Activated naive CD4-positive, alpha-beta T cell treated with Interleukin-2 at 50 U/mL for 16 hours (primary cell): Measurements from ENCODE around the gene CTCF.
"Not testable (repeated sequence)": the region's sequence is repeated elsewhere in the genome, so short reads cannot be mapped to it uniquely, and the experiment has no call there.

Experiments used
- DNase-seq: peaks from one replicate; pipeline ENCODE4 v3.0.0-alpha.2; 2020

Gene CTCF, protein sequence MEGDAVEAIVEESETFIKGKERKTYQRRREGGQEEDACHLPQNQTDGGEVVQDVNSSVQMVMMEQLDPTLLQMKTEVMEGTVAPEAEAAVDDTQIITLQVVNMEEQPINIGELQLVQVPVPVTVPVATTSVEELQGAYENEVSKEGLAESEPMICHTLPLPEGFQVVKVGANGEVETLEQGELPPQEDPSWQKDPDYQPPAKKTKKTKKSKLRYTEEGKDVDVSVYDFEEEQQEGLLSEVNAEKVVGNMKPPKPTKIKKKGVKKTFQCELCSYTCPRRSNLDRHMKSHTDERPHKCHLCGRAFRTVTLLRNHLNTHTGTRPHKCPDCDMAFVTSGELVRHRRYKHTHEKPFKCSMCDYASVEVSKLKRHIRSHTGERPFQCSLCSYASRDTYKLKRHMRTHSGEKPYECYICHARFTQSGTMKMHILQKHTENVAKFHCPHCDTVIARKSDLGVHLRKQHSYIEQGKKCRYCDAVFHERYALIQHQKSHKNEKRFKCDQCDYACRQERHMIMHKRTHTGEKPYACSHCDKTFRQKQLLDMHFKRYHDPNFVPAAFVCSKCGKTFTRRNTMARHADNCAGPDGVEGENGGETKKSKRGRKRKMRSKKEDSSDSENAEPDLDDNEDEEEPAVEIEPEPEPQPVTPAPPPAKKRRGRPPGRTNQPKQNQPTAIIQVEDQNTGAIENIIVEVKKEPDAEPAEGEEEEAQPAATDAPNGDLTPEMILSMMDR

DNA sequence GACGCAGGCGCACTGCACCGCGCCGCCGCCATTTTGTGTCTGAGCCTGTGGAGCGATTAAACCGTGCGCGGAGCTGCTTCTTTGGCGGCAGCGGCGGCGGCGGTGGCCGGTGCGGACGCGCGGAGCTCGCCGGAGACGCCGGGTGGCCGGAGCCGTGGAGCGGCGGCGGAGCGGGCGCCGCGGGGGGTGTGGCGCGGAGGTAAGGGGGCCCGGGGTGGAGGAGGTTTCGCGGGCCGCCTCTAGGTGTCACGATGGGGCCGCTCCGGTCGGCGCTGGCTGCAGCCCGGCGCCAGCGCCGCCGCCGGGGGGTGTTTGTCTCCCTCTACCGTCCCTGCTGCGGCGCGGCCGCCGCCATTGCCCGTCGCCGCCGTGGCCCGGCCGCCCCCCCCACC is at the start of gene CTCF:
TSS of gene CTCF (plus strand) at position 1 of the 392 bp plus-strand sequence. CDS start 48,307 bp downstream, outside the sequence.
- peak; percentile 84 for DNase-seq

DNA sequence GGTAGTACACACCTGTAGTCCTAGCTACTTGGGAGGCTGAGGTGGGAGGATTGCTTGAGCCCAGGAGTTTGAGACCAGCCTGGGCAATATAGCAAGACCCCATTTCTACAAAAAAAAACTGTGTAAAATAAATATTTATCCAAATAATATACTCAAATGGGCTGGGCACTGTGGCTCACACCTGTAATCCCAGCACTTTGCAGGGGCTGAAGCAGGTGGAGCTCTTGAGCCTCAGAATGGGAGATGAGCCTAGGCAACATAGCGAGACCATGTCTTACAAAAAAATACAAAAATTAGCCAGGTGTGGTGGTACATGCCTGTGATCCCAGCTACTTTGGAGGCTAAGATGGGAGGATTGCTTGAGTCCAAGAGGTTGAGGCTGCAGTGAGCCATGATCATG is 48.4 kb upstream of the CTCF start:
- DNase-seq, result not testable (repeated sequence)

DNA sequence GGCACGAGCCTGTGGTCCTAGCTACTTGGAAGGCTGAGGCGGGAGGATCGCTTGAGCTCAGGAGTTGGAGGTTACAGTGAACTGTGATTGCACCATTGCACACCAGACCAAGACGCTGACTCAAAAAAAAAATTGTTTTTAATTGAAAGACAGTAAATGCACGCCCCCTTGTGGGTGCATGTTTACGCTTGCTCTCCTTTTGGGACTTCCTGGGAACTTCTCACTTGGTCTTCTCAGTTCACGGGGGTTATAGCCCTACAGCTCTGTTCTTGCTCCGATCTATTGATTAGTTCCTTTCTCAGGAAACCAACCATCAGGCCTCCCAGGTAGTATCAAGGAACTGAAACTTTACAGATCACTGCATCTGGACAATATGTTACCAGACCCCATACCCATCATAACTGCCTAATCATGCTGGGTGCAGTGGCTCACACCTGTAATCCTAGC is 47.9 kb upstream of the CTCF start:
- DNase-seq, result peak; percentile 81

DNA sequence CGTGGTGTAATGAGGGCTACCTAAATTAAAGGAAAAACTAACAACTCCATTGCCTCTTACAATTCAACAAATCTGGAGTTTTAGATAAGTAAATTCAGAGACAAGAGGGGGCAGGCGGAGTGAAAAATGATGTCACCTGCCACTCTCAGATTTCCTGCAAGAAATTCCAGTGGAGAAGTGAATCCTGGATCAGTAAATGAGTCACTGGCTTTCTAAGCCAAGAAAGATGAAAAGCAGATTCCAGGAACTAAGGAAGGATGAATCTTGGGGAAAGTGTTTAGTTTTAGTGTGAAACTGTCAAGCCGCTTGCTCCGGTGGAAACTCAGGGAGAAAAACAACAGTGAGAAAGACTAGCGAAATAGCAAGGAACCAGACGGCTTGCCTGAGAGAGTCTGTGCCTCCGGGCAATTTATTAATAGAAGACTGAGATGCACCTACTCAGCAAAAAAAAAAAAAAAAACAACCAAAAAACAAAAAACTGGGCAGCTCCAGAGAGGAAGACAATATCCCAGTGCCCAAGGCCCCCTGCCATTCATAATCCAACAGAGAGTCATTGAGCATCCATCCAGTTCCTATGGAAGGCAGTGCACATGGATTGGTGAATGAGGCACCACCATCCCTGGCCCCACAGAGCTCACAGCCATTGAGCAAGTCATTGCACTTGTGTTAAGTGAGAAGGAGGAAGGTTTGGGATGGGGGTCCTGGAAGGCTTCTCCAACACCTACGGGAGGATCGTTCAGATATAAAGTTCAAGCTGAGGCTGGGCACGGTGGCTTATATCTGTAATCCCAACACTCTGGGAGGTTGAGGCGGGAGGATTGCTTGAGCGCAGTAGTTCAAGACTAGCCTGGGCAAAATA is 45.8 kb upstream of the CTCF start:
- DNase-seq, result no peak

DNA sequence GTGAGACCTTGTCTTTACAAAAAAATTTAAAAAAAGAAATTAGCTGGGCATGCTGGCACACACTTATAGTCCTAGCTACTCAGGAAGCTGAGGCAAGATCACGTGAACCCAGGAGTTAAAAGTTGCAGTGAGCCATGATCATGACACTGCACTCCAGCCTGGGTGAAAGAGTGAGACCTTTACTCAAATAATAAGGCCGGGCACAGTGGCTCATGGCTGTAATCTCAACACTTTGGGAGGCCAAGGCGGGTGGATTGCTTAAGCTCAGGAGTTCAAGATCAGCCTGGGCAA is 45.2 kb upstream of the CTCF start:
- no peak for DNase-seq

DNA sequence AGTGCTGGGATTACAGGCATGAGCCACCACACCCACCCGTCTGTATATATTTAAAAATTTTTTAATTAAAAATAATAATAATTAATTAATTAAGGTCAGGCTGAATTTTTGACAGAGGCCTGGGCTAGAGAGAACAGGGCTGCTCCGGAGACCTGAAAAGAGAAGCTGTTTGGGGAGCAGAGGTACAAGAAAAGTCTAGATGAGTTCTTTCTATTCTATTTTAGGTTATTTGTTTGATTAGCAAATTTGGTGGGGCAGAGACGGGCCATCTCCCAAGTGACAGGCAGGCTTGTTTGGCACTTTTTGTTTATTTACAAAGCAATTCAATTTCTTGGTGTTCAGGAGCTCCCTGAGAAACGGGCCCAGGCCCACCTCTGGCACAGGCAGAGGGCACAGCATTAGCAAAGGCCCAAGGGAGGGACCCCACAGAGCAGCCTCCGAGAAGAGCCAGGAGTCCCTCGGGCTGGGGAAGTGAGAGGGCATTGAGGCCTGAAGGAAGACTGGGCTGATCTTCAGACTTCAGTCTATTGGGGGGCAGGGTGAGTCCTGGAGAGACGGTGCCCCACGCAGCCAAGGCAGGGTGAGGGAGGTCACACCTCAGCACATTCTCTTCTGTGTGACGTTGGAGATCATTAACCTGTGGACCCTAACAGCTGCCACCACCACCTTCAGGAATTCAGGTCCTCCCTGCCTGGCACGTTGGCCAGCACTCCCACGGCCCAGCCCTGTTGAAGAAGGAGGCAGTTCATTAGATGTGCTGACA is 44.5 kb upstream of the CTCF start:
- DNase-seq, result no peak

DNA sequence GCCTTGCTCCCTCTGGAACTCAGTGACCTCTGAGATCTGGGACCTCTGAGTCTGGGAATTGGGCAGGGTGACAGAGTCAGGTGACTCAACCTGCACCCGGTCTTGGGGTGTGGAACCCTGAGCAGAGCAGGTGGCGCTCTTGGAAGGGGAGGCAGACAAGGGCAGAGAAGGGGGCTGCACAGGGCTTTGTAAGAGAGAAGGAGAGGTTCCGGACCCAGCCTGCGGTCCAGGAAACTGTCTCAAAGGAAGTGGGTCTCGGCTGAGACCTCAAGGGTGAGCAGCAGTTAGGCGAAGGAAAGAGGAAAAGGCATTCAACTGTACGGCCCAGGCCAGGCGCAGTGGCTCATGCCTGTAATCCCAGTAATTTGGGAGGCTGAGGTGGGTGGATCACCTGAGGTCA is 43.6 kb upstream of the CTCF start:
- no peak for DNase-seq

DNA sequence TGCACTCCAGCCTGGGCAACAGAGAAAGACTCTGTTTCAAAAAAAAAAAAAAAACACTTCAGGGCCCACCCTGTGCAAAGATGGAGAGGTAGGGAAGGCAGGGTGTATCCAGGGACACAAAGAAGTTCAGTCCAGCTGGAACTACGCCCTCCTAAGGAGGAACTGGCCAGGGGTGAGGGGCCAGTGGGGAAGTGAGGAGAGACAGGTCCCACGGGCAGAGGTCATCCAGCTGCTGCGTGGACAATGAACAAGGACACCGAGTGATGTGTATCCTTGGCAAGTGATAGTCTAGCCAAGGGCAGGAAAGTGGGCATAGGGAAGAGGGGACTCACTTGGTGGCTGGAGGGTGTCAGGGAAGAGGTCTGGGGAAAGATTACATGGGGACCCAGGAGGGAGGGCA is 43.1 kb upstream of the CTCF start:
- no peak for DNase-seq

DNA sequence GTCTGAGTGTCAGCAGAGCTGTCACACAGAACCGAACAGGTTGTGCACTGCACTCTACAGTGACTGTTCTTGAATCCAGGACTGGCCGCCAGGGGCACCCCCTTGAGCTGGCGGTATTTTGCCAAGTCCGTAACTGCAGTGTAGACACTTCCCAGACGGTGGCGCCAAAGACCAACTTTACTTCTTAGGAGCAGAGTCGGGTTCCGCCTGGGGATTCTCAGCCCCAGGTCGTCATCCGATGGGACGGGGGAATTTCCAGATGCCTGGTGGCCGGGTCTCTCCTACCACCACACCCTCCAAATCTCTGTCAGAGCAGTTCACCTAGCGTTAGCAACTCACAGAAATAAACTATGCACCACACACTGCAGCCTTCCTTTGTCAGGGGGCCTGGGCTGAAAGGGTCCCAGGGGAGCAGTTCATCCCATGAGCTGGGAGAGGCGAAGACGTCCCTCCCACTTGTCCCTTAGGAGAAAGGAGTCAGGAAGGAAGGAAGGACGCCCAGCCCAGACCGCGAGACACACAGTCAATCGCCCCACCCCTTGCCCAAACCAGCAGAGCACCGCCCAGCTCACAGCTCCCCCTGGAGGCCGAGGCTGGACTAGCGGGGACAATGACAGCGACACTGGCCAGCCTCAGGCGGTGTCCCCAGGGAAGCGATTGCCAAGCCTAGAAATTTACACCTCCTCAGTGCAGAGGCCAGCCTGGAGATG is 41.1 kb upstream of the CTCF start:
- DNase-seq, result peak; percentile 98

DNA sequence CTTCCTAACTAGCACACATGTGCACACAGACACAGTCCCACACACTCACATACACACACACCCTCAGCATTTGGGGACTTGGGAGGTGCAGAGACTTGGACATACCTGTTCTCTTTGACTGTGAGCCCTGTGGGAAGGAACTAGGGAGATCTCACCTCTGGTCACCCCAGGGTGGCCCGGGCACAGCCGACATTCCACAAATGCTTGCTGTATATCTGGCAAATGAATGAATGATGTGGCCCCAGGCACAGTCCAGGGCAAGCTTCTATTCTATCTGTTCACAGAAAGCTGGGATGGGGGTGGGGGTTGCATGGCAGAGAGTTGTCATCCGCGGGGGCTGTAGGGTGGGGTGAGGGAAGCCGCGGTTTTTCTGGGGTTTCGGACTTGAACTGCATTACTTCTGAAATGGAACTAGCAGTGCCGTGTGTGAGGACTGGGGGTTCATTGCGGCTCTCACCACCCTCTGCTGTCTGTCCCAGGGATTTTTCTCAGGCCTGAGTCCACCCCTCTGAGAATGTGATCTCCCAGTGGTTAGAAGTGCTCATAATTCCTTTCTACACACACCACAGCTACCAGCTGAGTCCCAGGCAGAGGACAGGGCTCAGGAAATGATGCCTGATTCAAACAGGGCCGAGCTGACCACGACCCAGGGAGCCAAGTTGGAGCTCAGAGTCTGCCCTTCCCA is 37.0 kb upstream of the CTCF start:
- DNase-seq, result no peak

DNA sequence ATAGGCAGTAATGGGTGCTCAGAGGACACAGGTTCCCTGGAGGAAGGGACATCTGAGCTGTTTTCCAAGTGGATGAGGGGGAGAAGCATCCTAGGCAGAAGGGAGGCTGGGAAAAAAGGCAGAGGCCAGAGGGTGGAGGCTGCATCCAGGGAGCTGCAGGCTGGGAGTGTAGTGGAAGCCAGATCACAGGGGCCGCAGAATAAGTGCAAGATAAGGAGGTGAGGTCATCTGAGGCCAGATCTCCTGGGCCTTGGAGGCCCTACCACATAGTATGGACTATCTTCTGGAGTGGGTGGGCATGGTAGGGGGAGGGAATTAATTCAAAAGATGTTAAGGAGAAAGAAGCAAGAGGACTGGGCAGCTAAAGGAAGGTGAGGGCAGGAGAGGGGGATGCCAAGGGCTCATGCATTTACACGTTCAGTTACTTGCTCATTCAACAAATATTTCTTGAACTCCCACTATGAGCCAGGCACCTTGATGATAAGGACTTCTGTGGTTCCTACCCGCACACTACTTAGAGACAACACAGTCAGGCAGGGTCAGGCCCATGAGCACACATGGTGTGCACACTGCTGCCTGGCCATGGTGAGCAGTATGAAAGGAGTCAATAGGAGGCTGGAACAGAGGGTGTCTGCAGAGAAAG is 36.1 kb upstream of the CTCF start:
- no peak for DNase-seq

DNA sequence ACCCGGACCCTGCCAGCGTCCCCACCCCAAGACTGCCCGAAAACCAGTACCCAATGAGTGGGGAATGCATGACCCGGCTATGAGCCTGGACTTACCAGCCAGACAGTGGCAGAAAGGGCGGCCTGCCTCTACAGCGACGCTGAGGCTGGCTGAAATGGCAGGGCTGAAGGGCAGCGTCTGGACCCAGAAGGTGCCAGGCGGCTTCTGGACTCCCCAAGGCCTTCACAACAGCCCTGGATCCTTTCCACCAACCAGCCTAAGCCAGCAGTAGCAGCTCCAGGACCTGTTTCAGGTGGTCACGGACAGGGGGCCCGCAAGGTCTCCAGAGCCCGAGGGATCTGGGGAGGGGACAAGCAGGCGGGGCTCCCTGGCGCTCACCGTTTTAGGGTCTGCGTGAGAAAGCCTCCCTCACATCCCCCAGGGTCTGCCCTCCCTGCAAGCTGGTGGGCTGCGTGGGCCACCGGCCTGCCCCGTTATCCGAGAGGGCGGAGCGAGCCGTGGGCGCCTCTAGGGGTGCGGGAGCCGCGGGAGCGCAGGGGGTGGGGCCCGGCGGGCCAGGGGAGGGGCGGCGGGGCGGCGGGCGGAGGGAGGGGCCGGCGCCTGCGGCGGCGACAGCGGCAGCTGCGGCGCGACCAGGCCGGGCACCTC is 34.0 kb upstream of the CTCF start, which contains the start of gene RIPOR1:
TSS of gene RIPOR1 (plus strand) at position 608 of the 648 bp plus-strand sequence. CDS start 9,618 bp downstream, outside the sequence.
- peak; percentile 52 for DNase-seq

DNA sequence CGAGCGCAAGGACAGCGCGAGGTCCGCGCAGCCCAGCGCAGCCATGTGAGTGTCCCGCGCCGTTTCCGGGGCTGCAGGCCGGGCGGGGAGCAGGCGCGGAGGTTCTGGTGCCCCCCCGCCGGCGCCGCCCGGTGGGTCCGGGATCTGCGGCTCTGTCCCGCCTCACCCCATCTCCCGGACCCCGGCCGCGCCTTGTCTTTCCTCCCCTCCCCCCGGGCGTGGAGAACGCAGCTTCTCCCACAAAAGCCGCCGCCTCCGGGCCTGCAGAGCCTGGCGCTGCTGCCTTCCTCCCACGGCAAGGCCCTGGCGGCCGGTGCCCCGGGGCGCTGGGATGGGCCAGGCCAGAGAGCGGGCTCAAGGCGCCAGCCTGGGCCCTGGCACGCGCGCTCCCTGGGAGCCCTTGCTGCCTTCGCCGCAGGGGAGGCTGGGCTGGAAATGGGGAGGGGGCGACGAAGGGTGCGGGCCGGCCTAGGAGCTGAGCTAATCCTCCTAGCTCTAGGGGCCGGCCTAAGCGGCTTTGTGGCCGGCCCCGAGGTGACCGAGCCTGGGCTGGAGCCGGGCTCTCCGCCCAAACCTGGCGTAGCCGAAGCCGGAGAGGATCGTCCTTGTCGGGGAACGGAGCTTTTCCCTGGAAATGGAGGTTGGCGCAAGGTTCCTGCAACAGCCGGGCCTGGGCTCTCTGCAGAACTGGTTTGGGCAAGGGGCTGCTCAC is 33.3 kb upstream of the CTCF start:
- peak; percentile 29 for DNase-seq

DNA sequence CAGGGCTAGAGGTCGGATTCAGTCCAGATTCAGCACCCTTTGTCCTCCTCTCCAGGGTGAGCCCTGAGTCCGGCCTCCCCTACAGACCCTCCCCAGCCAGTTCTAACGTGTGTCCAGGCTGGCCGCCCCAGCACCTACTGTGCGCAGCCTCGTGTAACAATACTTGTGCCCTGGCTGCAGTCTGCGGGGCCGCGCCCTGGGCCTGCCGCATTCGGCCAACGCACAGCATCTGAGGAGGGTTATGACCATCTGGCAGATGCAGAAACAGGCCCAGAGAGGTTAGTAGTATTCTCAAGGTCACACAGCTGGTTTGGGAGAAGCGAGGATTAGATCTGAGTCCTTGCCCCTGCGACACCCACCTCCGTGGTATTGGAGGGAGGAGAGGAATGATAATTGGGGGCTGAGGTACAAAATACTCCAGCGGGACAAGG is 32.7 kb upstream of the CTCF start:
- DNase-seq, result no peak

DNA sequence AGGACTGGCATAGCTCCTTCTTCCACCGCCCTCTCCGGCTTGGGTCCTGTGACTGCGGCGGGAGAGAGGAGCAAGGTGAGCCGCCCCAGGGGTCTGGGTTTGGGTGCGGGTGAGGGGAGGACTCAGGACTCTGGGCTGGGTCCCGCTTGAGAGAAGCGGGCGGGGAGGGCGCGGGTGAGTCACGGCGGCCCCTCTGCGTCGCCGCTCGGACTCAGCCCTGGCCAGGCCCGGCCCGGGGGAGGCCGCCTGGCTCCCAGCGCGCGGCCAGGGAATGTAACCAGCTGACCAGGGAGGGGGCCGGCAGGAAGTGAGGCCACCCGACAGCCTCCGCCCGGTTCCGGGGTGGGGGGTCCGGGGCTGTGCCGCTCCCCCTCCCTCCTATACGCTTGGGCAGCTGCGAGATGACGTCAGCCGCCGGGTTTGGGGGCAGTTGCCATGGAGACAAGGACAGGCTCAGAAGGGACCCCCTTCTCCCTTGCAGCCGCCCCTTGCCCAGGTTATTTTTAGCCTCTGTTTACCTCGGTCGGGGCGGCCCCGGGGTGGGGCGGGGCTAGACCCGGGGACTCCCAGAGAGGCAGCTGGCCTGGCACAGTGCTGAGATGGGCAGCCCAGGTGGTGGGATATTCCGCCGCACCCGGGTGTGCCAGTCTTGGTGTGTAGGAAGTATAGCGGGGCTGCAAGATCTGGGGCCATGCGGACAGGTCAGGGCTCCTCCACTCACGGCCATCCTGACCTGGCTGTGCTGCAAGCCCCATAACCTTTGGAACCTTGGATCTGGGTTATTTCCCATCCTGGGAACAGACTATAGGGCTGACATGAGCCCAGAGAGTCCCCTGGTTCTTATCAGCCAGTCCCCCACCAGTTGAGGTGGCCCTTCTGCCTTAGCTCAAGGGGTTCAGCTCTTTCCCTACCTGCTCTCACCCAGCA is 32.0 kb upstream of the CTCF start:
- DNase-seq, result no peak

DNA sequence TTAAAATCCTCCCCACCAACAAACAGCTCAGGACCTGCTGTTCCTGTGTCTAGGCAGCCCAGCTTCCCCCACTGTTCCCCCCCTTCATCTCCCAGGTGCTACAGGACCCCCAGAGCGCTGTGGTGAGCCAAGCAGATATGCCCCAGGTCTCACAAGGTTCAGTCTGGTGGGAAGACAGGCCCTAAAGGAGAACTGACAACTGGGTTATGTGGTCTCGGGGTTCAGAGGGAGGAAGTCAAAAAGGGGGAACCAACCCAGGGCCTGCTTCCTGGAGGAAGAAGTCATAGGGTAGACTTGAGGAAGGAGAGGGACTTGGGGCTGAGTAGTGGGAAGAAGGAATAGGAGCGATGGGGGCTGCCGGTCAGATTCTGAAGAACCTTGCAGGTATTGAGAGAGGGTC is 31.1 kb upstream of the CTCF start:
- no peak for DNase-seq

DNA sequence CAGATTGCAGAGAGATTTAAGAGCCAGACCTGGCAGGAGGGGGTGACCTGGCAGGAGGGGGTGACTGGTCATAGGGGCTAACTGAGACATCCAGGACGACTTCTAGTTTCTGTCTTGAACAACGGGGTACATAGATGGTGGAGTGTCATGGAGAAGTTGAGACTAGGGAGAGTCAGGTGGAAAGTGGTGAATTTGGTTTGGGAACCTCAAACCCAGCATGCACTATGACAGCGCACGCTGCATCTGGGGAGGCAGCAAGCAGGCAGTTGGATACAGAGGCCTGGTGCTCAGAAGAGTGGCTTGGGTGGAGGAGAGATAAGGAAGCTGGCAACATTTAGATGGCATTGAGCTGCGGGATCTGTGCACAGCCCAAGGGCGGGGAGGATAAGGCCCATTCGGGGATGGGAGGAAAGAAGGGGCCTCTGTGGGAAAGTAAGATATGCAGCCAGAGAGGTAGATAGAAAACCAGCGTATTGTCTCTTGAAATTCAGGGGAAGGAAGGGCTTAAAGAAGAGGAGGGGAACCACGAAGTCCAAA is 29.2 kb upstream of the CTCF start:
- DNase-seq, result no peak

DNA sequence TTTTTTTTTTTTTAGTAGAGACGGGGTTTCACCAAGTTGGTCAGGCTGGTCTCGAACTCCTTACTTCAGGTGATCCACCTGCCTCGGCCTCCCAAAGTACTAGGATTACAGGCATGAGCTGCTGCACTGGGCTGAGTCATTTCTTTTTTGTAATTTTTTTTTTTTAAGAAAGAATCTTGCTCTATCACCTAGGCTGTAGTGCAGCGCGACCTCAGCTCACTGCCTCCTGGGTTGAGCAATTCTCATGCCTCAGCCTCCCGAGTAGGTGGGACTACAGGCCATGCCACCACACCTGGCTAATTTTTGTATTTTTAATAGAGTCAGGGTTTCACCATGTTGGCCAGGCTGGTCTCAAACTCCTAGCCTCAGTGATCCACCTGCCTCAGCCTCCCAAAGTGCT is 28.3 kb upstream of the CTCF start:
- DNase-seq, result not testable (repeated sequence)
